ENCODE measurements around the gene MMP14.

MMP14 gene

GRCh38 chr14:22872833-22873520, 36.6 kb downstream of the MMP14 start:
- H3K9me3 ChIP-seq (ENCODE audit: control insufficient read depth, low read depth, low read length) = no peaks in the 10 kb centered on the region
- H3K27ac ChIP-seq (ENCODE audit: low read length) = no peak overlapping the region
- H3K4me1 ChIP-seq (ENCODE audit: control insufficient read depth, low read depth, low read length) = peaks cover 12% of the 10 kb centered on the region
- H3K36me3 ChIP-seq (ENCODE audit: control insufficient read depth, low read depth, low read length) = peaks cover 7% of the 10 kb centered on the region
- H3K27me3 ChIP-seq (ENCODE audit: control insufficient read depth, insufficient read depth, low read length) = no peaks in the 10 kb centered on the region
- H3K9ac ChIP-seq (ENCODE audit: low read length) = peak overlapping the region; percentile 59
- peak overlapping the region; percentile 82 for H3K4me3 ChIP-seq (ENCODE audit: low read length)

DNA sequence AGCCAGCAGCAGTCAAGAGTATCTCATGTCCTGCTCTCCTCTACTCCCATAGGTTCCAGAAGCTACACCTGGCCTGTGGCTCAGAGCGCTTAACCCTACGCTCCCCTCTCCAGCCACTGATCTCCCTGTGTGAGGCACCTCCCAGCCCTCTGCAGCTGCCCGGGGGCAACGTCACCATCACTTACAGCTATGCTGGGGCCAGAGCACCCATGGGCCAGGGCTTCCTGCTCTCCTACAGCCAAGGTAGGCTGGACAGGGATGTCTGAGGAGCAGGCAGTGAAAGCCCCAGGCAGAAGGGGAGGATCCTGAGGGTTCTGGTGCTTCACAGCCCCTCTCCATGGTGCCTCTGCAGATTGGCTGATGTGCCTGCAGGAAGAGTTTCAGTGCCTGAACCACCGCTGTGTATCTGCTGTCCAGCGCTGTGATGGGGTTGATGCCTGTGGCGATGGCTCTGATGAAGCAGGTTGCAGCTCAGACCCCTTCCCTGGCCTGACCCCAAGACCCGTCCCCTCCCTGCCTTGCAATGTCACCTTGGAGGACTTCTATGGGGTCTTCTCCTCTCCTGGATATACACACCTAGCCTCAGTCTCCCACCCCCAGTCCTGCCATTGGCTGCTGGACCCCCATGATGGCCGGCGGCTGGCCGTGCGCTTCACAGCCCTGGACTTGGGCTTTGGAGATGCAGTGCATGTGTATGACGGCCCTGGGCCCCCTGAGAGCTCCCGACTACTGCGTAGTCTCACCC, 38.8 kb downstream of the MMP14 start:
- Histone ChIP-seq H3K9me3 (ENCODE audit: control insufficient read depth, low read depth, low read length) (no peaks in the 10 kb centered on the region), H3K4me3 (ENCODE audit: low read length) (no peak overlapping the region), H3K27me3 (ENCODE audit: control insufficient read depth, insufficient read depth, low read length) (no peaks in the 10 kb centered on the region), H3K9ac (ENCODE audit: low read length) (no peak overlapping the region), H3K4me1 (ENCODE audit: control insufficient read depth, low read depth, low read length) (peaks cover 12% of the 10 kb centered on the region), H3K27ac (ENCODE audit: low read length) (no peak overlapping the region), H3K36me3 (ENCODE audit: control insufficient read depth, low read depth, low read length) (peaks cover 7% of the 10 kb centered on the region)

DNA sequence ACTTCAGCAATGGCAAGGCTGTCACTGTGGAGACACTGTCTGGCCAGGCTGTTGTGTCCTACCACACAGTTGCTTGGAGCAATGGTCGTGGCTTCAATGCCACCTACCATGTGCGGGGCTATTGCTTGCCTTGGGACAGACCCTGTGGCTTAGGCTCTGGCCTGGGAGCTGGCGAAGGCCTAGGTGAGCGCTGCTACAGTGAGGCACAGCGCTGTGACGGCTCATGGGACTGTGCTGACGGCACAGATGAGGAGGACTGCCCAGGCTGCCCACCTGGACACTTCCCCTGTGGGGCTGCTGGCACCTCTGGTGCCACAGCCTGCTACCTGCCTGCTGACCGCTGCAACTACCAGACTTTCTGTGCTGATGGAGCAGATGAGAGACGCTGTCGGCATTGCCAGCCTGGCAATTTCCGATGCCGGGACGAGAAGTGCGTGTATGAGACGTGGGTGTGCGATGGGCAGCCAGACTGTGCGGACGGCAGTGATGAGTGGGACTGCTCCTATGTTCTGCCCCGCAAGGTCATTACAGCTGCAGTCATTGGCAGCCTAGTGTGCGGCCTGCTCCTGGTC, 39.4 kb downstream of the MMP14 start:
- Histone ChIP-seq H3K27me3 (ENCODE audit: control insufficient read depth, insufficient read depth, low read length) (no peaks in the 10 kb centered on the region), H3K36me3 (ENCODE audit: control insufficient read depth, low read depth, low read length) (peaks cover 7% of the 10 kb centered on the region), H3K4me3 (ENCODE audit: low read length) (no peak overlapping the region), H3K27ac (ENCODE audit: low read length) (no peak overlapping the region), H3K4me1 (ENCODE audit: control insufficient read depth, low read depth, low read length) (peaks cover 5% of the 10 kb centered on the region), H3K9ac (ENCODE audit: low read length) (no peak overlapping the region), H3K9me3 (ENCODE audit: control insufficient read depth, low read depth, low read length) (no peaks in the 10 kb centered on the region)

DNA sequence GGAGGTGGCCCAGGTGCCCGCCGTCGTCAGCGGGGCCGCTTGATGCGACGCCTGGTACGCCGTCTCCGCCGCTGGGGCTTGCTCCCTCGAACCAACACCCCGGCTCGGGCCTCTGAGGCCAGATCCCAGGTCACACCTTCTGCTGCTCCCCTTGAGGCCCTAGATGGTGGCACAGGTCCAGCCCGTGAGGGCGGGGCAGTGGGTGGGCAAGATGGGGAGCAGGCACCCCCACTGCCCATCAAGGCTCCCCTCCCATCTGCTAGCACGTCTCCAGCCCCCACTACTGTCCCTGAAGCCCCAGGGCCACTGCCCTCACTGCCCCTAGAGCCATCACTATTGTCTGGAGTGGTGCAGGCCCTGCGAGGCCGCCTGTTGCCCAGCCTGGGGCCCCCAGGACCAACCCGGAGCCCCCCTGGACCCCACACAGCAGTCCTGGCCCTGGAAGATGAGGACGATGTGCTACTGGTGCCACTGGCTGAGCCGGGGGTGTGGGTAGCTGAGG, 40.7 kb downstream of the MMP14 start:
- H3K9me3 ChIP-seq (ENCODE audit: control insufficient read depth, low read depth, low read length) = no peaks in the 10 kb centered on the region
- no peak overlapping the region for H3K27ac ChIP-seq (ENCODE audit: low read length)
- peaks cover 7% of the 10 kb centered on the region for H3K36me3 ChIP-seq (ENCODE audit: control insufficient read depth, low read depth, low read length)
- H3K4me1 ChIP-seq (ENCODE audit: control insufficient read depth, low read depth, low read length) = no peaks in the 10 kb centered on the region
- H3K9ac ChIP-seq (ENCODE audit: low read length) = no peak overlapping the region
- no peaks in the 10 kb centered on the region for H3K27me3 ChIP-seq (ENCODE audit: control insufficient read depth, insufficient read depth, low read length)
- no peak overlapping the region for H3K4me3 ChIP-seq (ENCODE audit: low read length)

- H3K9ac ChIP-seq (ENCODE audit: low read length) = no peak overlapping the region
Measured at GRCh38 chr14:22878271-22879246, 42.2 kb downstream of the MMP14 start.

DNA sequence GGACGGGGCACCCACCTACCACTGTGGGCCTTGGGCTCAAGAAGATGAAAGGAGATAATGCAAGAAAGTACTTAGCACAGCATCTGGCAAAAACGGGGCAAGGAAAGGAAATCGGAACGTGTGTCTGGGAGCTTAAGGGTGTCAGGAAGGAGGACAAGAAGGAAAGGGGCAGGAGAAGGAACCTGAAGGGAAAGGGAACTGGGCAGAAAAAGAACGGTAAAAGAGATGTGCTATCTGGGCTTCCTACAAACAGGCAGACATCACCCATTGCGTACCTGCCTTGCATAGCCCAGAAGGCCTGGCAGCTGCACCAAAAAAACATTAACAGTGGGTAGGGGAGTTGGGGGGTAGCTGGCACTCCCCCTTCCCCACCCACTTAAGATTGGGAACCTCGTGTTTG, 45.7 kb downstream of the MMP14 start:
- Histone ChIP-seq H3K27ac (ENCODE audit: low read length) (no peak overlapping the region), H3K27me3 (ENCODE audit: control insufficient read depth, insufficient read depth, low read length) (peaks cover 24% of the 10 kb centered on the region), H3K9ac (ENCODE audit: low read length) (no peak overlapping the region), H3K9me3 (ENCODE audit: control insufficient read depth, low read depth, low read length) (no peaks in the 10 kb centered on the region), H3K4me3 (ENCODE audit: low read length) (no peak overlapping the region), H3K36me3 (ENCODE audit: control insufficient read depth, low read depth, low read length) (no peaks in the 10 kb centered on the region), H3K4me1 (ENCODE audit: control insufficient read depth, low read depth, low read length) (peaks cover 15% of the 10 kb centered on the region)

More at GRCh38 chr14:22878271-22879246, 42.2 kb downstream of the MMP14 start:
- Histone ChIP-seq H3K4me3 (ENCODE audit: low read length) (no peak overlapping the region), H3K27me3 (ENCODE audit: control insufficient read depth, insufficient read depth, low read length) (no peaks in the 10 kb centered on the region), H3K9me3 (ENCODE audit: control insufficient read depth, low read depth, low read length) (no peaks in the 10 kb centered on the region), H3K4me1 (ENCODE audit: control insufficient read depth, low read depth, low read length) (peaks cover 8% of the 10 kb centered on the region), H3K36me3 (ENCODE audit: control insufficient read depth, low read depth, low read length) (peaks cover 7% of the 10 kb centered on the region), H3K27ac (ENCODE audit: low read length) (no peak overlapping the region)

- Histone ChIP-seq H3K27me3 (ENCODE audit: control insufficient read depth, insufficient read depth, low read length) (peaks cover 24% of the 10 kb centered on the region), H3K9me3 (ENCODE audit: control insufficient read depth, low read depth, low read length) (no peaks in the 10 kb centered on the region), H3K4me3 (ENCODE audit: low read length) (peak overlapping the region; percentile 55), H3K36me3 (ENCODE audit: control insufficient read depth, low read depth, low read length) (no peaks in the 10 kb centered on the region), H3K4me1 (ENCODE audit: control insufficient read depth, low read depth, low read length) (peaks cover 18% of the 10 kb centered on the region), H3K27ac (ENCODE audit: low read length) (no peak overlapping the region), H3K9ac (ENCODE audit: low read length) (peak overlapping the region; percentile 30)
Measured at GRCh38 chr14:22882529-22883172, 46.3 kb downstream of the MMP14 start.

- Histone ChIP-seq H3K4me1 (ENCODE audit: control insufficient read depth, low read depth, low read length) (peaks cover 20% of the 10 kb centered on the region), H3K4me3 (ENCODE audit: low read length) (peak within 1 kb of the TSS; percentile 55), H3K9me3 (ENCODE audit: control insufficient read depth, low read depth, low read length) (no peaks in the 10 kb centered on the region), H3K36me3 (ENCODE audit: control insufficient read depth, low read depth, low read length) (no peaks in the 10 kb centered on the region), H3K27me3 (ENCODE audit: control insufficient read depth, insufficient read depth, low read length) (peaks cover 24% of the 10 kb centered on the region), H3K27ac (ENCODE audit: low read length) (no peak within 1 kb of the TSS), H3K9ac (ENCODE audit: low read length) (peak within 1 kb of the TSS; percentile 33)
Measured at GRCh38 chr14:22883173-22883976, 47.0 kb downstream of the MMP14 start, which contains the start of gene REM2. Gene REM2, plus strand, starts transcription at chr14:22883222. Its CDS starts 66 bp downstream, at chr14:22883288.

GRCh38 chr14:22884076-22884737, 47.8 kb downstream of the MMP14 start:
- H3K4me1 ChIP-seq (ENCODE audit: control insufficient read depth, low read depth, low read length) = peaks cover 20% of the 10 kb centered on the region
- no peak overlapping the region for H3K9ac ChIP-seq (ENCODE audit: low read length)
- peaks cover 24% of the 10 kb centered on the region for H3K27me3 ChIP-seq (ENCODE audit: control insufficient read depth, insufficient read depth, low read length)
- no peaks in the 10 kb centered on the region for H3K36me3 ChIP-seq (ENCODE audit: control insufficient read depth, low read depth, low read length)
- H3K9me3 ChIP-seq (ENCODE audit: control insufficient read depth, low read depth, low read length) = no peaks in the 10 kb centered on the region
- H3K27ac ChIP-seq (ENCODE audit: low read length) = no peak overlapping the region
- peak overlapping the region; percentile 55 for H3K4me3 ChIP-seq (ENCODE audit: low read length)

Data from iPS-18a (cell line).